ENCODE data around the gene MAB21L4. TPM values are rescaled to one million over a fixed set of nuclear protein-coding genes. Genes with fewer than 3 reads are reported as not detected.

The MAB21L4 gene
- total RNA-seq, 4 donors from 2014 or later = 4.9 to 11.6 (median 9.8) TPM; not detected in 1

DNA sequence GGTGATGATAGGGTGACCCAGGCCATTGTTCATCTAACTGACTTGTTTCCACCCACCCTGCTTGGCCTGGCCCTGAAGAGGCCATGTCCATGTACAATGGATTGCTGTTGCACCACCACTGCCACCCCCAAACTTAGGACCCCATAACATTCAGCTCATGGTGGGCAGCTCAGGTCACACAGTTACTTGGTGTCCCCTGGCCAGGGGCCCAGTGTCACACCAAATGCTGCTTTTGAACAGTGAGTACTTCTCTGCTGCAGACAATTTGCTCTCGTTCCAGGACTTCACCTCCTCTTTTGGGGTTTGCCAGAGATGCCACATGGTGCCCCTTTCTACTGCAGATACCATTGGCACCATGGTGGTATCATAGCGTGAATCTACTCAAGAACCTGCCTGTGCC, 11.7 kb downstream of the MAB21L4 start:
- Histone ChIP-seq H3K36me3 (no peaks in the 10 kb centered on the region), H3K9me3 (no peaks in the 10 kb centered on the region), H3K4me3 (no peak overlapping the region), H3K27ac (no peak overlapping the region), H3K27me3 (no peaks in the 10 kb centered on the region), H3K4me1 (peaks cover 0 to 4% (median 2%) of the 10 kb centered on the region in 4 donors)
- DNase-seq = no peak
- TF ChIP-seq, protein P1, sequence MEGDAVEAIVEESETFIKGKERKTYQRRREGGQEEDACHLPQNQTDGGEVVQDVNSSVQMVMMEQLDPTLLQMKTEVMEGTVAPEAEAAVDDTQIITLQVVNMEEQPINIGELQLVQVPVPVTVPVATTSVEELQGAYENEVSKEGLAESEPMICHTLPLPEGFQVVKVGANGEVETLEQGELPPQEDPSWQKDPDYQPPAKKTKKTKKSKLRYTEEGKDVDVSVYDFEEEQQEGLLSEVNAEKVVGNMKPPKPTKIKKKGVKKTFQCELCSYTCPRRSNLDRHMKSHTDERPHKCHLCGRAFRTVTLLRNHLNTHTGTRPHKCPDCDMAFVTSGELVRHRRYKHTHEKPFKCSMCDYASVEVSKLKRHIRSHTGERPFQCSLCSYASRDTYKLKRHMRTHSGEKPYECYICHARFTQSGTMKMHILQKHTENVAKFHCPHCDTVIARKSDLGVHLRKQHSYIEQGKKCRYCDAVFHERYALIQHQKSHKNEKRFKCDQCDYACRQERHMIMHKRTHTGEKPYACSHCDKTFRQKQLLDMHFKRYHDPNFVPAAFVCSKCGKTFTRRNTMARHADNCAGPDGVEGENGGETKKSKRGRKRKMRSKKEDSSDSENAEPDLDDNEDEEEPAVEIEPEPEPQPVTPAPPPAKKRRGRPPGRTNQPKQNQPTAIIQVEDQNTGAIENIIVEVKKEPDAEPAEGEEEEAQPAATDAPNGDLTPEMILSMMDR (IDR thresholded peaks at IDR 0.05) = no peak
- TF ChIP-seq EP300 (IDR thresholded peaks at IDR 0.05; ENCODE audit: low read depth) = no peak
- intact Hi-C loops (cut with DNase I; ENCODE audit: low total_unique reads) = no loop called here
- in situ Hi-C loops (cut with MboI; ENCODE audit: low pct_ligation_motif_present in 1 of 4, low pct_unique_long_range_greater_than_20kb in 1 of 4, low sequenced_read_pairs in 3 of 4) = no loop called here
- WGBS, 2 donors (ENCODE audit: low coverage in 1 of 2) = 85% methylated on average over 2 of the region's 2 CpGs; no CpG with 5 or more reads in 1 of the 2 donors

DNA sequence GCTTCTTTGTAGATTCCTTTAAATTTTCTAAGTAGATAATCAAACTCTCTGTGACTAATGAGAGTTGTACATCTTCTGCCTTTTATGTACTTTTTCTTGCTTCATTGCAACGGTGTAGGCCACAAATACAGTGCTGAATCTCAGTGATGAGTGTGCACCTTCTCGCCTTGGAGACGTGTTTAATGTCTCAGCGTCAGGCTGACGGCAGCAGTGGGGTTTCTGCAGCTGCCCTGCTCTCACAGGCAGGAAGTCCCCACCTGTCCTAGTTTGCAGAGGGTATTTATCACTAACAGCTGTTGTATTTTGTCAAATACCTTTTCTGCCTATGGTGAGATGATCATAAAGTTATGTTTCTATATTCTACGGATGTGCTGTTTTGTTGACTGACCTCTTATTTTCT, 14.0 kb downstream of the MAB21L4 start:
- no peak for DNase-seq
- H3K27me3 ChIP-seq = no peaks in the 10 kb centered on the region
- TF ChIP-seq EP300 (IDR thresholded peaks at IDR 0.05; ENCODE audit: low read depth) = no peak
- TF ChIP-seq, protein P1 (IDR thresholded peaks at IDR 0.05) = no peak
- TF ChIP-seq POLR2AphosphoS5 (IDR thresholded peaks at IDR 0.05) = no peak
- no peak for TF ChIP-seq POLR2A (IDR thresholded peaks at IDR 0.05)
- no peak overlapping the region for H3K27ac ChIP-seq
- no peaks in the 10 kb centered on the region for H3K9me3 ChIP-seq
- no peaks in the 10 kb centered on the region for H3K36me3 ChIP-seq
- WGBS, 2 donors (ENCODE audit: low coverage in 1 of 2) = 51 to 73% methylated on average over 5 to 6 of the region's 6 CpGs
- in situ Hi-C loops (cut with MboI; ENCODE audit: low pct_ligation_motif_present in 1 of 4, low pct_unique_long_range_greater_than_20kb in 1 of 4, low sequenced_read_pairs in 3 of 4) (no loop called here), intact Hi-C loops (cut with DNase I; ENCODE audit: low total_unique reads) (no loop called here)
- peaks cover 2 to 4% (median 3%) of the 10 kb centered on the region in 4 donors for H3K4me1 ChIP-seq
- H3K4me3 ChIP-seq = no peak overlapping the region

DNA sequence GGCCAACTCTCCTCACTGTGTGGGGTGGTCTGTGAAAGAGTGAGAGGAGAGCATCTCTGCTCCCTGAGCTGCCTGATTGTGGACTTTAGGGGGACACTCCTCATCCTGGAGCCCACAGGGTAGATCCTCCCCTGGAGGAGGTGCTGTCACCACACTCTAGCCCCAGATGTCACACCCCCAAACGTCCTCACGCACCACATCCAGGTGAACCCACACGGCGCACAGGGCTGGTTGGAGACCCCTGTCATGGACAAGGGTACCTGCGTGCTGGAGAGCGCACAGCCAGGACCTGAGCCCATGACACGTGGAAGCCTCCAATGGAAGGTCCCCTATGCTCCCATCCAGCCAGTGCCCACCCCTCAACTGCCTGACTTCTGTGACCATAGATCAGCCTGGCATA, 16.9 kb downstream of the MAB21L4 start:
- DNase-seq = no peak
- no peaks in the 10 kb centered on the region for H3K36me3 ChIP-seq

DNA sequence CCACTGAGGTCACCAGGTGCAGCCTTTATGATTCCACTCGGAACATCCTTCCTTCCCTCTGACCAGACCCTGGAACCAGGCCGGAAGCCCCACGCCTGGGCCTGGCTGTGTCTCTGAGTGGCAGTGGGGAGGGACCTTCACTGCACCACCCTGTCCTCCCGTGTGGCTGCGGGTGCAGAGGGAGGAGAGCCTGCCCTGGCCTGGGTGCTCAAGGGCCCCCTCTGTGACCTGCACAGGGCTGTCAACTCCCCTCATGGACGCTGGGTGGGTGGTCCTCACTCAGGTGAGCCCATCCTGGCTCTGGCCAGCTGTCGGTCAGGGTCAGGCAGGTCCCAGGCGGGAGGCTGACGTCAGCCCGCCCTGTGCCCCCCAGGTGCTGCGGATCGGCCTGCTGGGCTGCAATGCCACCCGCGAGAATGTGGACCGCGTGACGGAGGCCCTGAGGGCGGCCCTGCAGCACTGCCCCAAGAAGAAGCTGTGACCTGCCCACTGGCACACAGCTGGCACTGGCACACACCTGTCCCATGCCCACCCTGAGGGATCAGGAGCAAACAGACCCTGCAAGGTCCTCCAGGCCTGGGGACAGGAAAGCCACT, 17.5 kb downstream of the MAB21L4 start:
- TF ChIP-seq POLR2AphosphoS5 (IDR thresholded peaks at IDR 0.05) (no peak), POLR2A (IDR thresholded peaks at IDR 0.05) (no peak), EP300 (IDR thresholded peaks at IDR 0.05; ENCODE audit: low read depth) (no peak)
- TF ChIP-seq, protein P1 (IDR thresholded peaks at IDR 0.05) = no peak
- no peak overlapping the region for H3K4me3 ChIP-seq
- no peak overlapping the region for H3K27ac ChIP-seq
- in situ Hi-C loops (cut with MboI; ENCODE audit: low pct_ligation_motif_present in 1 of 4, low pct_unique_long_range_greater_than_20kb in 1 of 4, low sequenced_read_pairs in 3 of 4) (no loop called here), intact Hi-C loops (cut with DNase I; ENCODE audit: low total_unique reads) (no loop called here)
- no peaks in the 10 kb centered on the region for H3K9me3 ChIP-seq
- H3K27me3 ChIP-seq = no peaks in the 10 kb centered on the region
- H3K4me1 ChIP-seq = peaks cover 20 to 37% (median 25%) of the 10 kb centered on the region in 4 donors
- 93% methylated on average over 16 of the region's 18 CpGs; no CpG with 5 or more reads in 1 of the 2 donors for WGBS, 2 donors (ENCODE audit: low coverage in 1 of 2)
- no peak for DNase-seq
- H3K36me3 ChIP-seq = no peaks in the 10 kb centered on the region

More for the DNA sequence above, 16.9 kb downstream of the MAB21L4 start:
- TF ChIP-seq POLR2A (IDR thresholded peaks at IDR 0.05) (no peak), EP300 (IDR thresholded peaks at IDR 0.05; ENCODE audit: low read depth) (no peak), POLR2AphosphoS5 (IDR thresholded peaks at IDR 0.05) (no peak)
- TF ChIP-seq, protein P1 (IDR thresholded peaks at IDR 0.05) = no peak
- intact Hi-C loops (cut with DNase I; ENCODE audit: low total_unique reads) = no loop called here
- H3K27me3 ChIP-seq = no peaks in the 10 kb centered on the region
- H3K27ac ChIP-seq = no peak overlapping the region
- H3K4me3 ChIP-seq = no peak overlapping the region
- in situ Hi-C loops (cut with MboI; ENCODE audit: low pct_ligation_motif_present in 1 of 4, low pct_unique_long_range_greater_than_20kb in 1 of 4, low sequenced_read_pairs in 3 of 4) = no loop called here
- H3K4me1 ChIP-seq = peaks cover 20 to 32% (median 22%) of the 10 kb centered on the region in 4 donors
- WGBS, 2 donors (ENCODE audit: low coverage in 1 of 2) = 74 to 89% methylated on average over 3 to 7 of the region's 7 CpGs
- H3K9me3 ChIP-seq = no peaks in the 10 kb centered on the region

All from transverse colon (tissue), 4 donors.